CD4-positive, alpha-beta T cell (primary cell): ENCODE results near the gene TRMT44. TPM values are rescaled to one million over a fixed set of nuclear protein-coding genes. Genes with fewer than 3 reads are reported as not detected.

Experiments used
- ATAC-seq: fragments of 200-7000 bp; cut with Tn5 transposase; one replicate; pipeline ENCODE4 v1.10.0; 2022; ENCODE audit warnings: mild to moderate bottlenecking; ENCODE audit not compliant: poor library complexity
- CTCF ChIA-PET: fragments of 350-600 bp; sonication (Branson Sonifier 250); formaldehyde crosslinking; loops from one replicate; lab custom pipeline; 2021; ENCODE audit warnings: antibody characterized with exemption, inconsistent platforms; lab: Charles Lee
- POLR2A ChIA-PET: fragments of 350-600 bp; sonication (Branson Sonifier 250); formaldehyde crosslinking; loops from one replicate; lab custom pipeline; 2021; ENCODE audit warnings: antibody characterized with exemption, inconsistent platforms; lab: Charles Lee
- DNase-seq, 14 experiments: peaks; one replicate each; pipeline ENCODE4 v3.0.0-alpha.2; 2013 to 2020; ENCODE audit warnings: mixed read lengths in 2 of 14
- H3K27ac ChIP-seq, 2 donors: one replicate each; pipeline versions ENCODE4 v1.5.1 to v1.7.0; 2013; ENCODE audit warnings: low read length in 2 of 2, low read depth in 1 of 2, mild to moderate bottlenecking in 1 of 2
- H3K27me3 ChIP-seq, 2 experiments: 1 replicate in 1 of 2; 2 replicates in 1 of 2; pipeline versions ENCODE4 v1.6.1 to v1.7.0; 2013; ENCODE audit warnings: low read length in 2 of 2, control low read depth in 1 of 2, mild to moderate bottlenecking in 1 of 2, moderate library complexity in 1 of 2; ENCODE audit not compliant: insufficient read depth in 2 of 2, control insufficient read depth in 1 of 2
- H3K36me3 ChIP-seq: one replicate; pipeline ENCODE4 v1.6.1; 2013; ENCODE audit warnings: low read length, control low read depth; ENCODE audit not compliant: insufficient read depth
- H3K4me1 ChIP-seq: one replicate; pipeline ENCODE4 v1.6.1; 2013; ENCODE audit warnings: low read length, control low read depth; ENCODE audit not compliant: insufficient read depth
- H3K4me3 ChIP-seq: one replicate; pipeline ENCODE4 v1.5.1; 2013; ENCODE audit warnings: mild to moderate bottlenecking, low read length, moderate library complexity
- H3K9me3 ChIP-seq, 2 experiments: 1 replicate in 1 of 2; 2 replicates in 1 of 2; pipeline versions ENCODE4 v1.6.1 to v1.7.0; 2013; ENCODE audit warnings: low read length in 2 of 2, mild to moderate bottlenecking in 2 of 2, control low read depth in 1 of 2, moderate library complexity in 1 of 2; ENCODE audit not compliant: control insufficient read depth in 1 of 2, insufficient read depth in 1 of 2
- H3K27ac Mint-ChIP-seq: one replicate; pipeline ENCODE4 v1.8.0; 2020; ENCODE audit warnings: mixed read lengths
- H3K27me3 Mint-ChIP-seq: one replicate; pipeline ENCODE4 v1.8.0; 2021; ENCODE audit warnings: mixed read lengths
- H3K36me3 Mint-ChIP-seq: one replicate; pipeline ENCODE4 v1.8.0; 2021; ENCODE audit warnings: low read depth, mixed read lengths
- H3K4me1 Mint-ChIP-seq: one replicate; pipeline ENCODE4 v1.8.0; 2021; ENCODE audit warnings: low read depth, mixed read lengths
- H3K4me3 Mint-ChIP-seq: one replicate; pipeline ENCODE4 v1.8.0; 2020; ENCODE audit warnings: mild to moderate bottlenecking, mixed read lengths
- H3K9me3 Mint-ChIP-seq: one replicate; pipeline ENCODE4 v1.8.0; 2020; ENCODE audit warnings: mixed read lengths
- CTCF ChIP-seq: fragments of 200-600 bp; IDR thresholded peaks from one replicate; pipeline ENCODE4 v1.8.0; 2022; ENCODE audit warnings: antibody characterized with exemption, mild to moderate bottlenecking
- intact Hi-C, 2 experiments: fragments of 100-400 bp; cut with DNase I in 1 of 2; cut with micrococcal nuclease in 1 of 2; formaldehyde crosslinking; loops; one replicate each; pipeline versions ENCODE4 v1.15.1 to v1.9.0; 2023 to 2025; cut with DNase I, micrococcal nuclease
- total RNA-seq, 174 experiments: library from RNA in 2 of 174; stranded (reverse) in 2 of 174; gene quantifications; one replicate each; pipeline ENCODE4 v1.2.3 and lab custom pipeline; 2021 to 2026

TRMT44 gene
- total RNA-seq, 2 experiments from 2014 or later, result 25.6 to 29.2 TPM

- no peak overlapping the region for H3K27ac Mint-ChIP-seq
- Histone ChIP-seq H3K36me3 (peaks cover 22% of the 10 kb centered on the region), H3K27ac (no peak overlapping the region), H3K27me3 (no peaks in the 10 kb centered on the region), H3K4me1 (no peaks in the 10 kb centered on the region), H3K4me3 (no peak overlapping the region), H3K9me3 (no peaks in the 10 kb centered on the region)
- ChIA-PET POLR2A (no interaction called here), CTCF (interaction anchor here (1.2 kb wide), 1 partner anchor 225 kb away, joined by 3 read pairs; no protein-coding TSS in a partner anchor)
- peaks cover 61% of the 10 kb centered on the region for H3K36me3 Mint-ChIP-seq
- no peak overlapping the region for H3K4me3 Mint-ChIP-seq
- TF ChIP-seq CTCF, result no peak
- intact Hi-C loops, result loop anchor here in 1 of 2 experiments (1.0 kb wide), 1 partner anchor 223 kb away; no protein-coding TSS in a partner anchor
- DNase-seq (no peak), ATAC-seq (no peak)
- no peaks in the 10 kb centered on the region for H3K4me1 Mint-ChIP-seq
- H3K9me3 Mint-ChIP-seq, result no peaks in the 10 kb centered on the region
- no peaks in the 10 kb centered on the region for H3K27me3 Mint-ChIP-seq
Measured at GRCh38 chr4:8401665-8402064, 38.9 kb upstream of the TRMT44 start.

- no peak overlapping the region for H3K27ac Mint-ChIP-seq
- no peaks in the 10 kb centered on the region for H3K4me1 ChIP-seq
- no peak overlapping the region for H3K4me3 ChIP-seq
- no peak overlapping the region for H3K27ac ChIP-seq
- intact Hi-C loops, result loop anchor here in 1 of 2 experiments (1.0 kb wide), 1 partner anchor 224 kb away; no protein-coding TSS in a partner anchor
- ChIA-PET POLR2A (no interaction called here), CTCF (interaction anchor here (3.0 kb wide), 1 partner anchor 225 kb away, joined by 11 read pairs; no protein-coding TSS in a partner anchor)
- no peak for DNase-seq
- no peaks in the 10 kb centered on the region for H3K9me3 ChIP-seq
- H3K36me3 Mint-ChIP-seq, result peaks cover 57% of the 10 kb centered on the region
- H3K36me3 ChIP-seq, result peaks cover 19% of the 10 kb centered on the region
- no peaks in the 10 kb centered on the region for H3K27me3 Mint-ChIP-seq
- H3K9me3 Mint-ChIP-seq, result no peaks in the 10 kb centered on the region
- H3K4me3 Mint-ChIP-seq, result no peak overlapping the region
- no peak for ATAC-seq
- TF ChIP-seq CTCF, result no peak
- H3K4me1 Mint-ChIP-seq, result no peaks in the 10 kb centered on the region
- no peaks in the 10 kb centered on the region for H3K27me3 ChIP-seq
Measured at GRCh38 chr4:8402181-8402597, 38.4 kb upstream of the TRMT44 start.

GRCh38 chr4:8402640-8403039, 37.9 kb upstream of the TRMT44 start:
- ChIA-PET CTCF (interaction anchor here (3.0 kb wide), 1 partner anchor 226 kb away, joined by 11 read pairs; no protein-coding TSS in a partner anchor), POLR2A (interaction anchor here (0.9 kb wide), 1 partner anchor 203 kb away, joined by 3 read pairs; the partner anchor contains the start of gene SH3TC1)
- Mint-ChIP-seq H3K4me3 (no peak overlapping the region), H3K27me3 (no peaks in the 10 kb centered on the region), H3K9me3 (no peaks in the 10 kb centered on the region), H3K36me3 (peaks cover 58% of the 10 kb centered on the region), H3K4me1 (no peaks in the 10 kb centered on the region), H3K27ac (no peak overlapping the region)
- Histone ChIP-seq H3K9me3 (no peaks in the 10 kb centered on the region), H3K4me3 (no peak overlapping the region), H3K36me3 (peaks cover 24% of the 10 kb centered on the region), H3K27me3 (no peaks in the 10 kb centered on the region), H3K27ac (no peak overlapping the region), H3K4me1 (no peaks in the 10 kb centered on the region)
- ATAC-seq, result no peak
- DNase-seq, result no peak
- no peak for TF ChIP-seq CTCF
- intact Hi-C loops, result loop anchor here (1.0 kb wide), 3 partner anchors 160 to 225 kb away; no protein-coding TSS in a partner anchor
